Kidney epithelial cell (primary cell): ENCODE measurements around the gene TRIM46. TPM values are rescaled to one million over a fixed set of nuclear protein-coding genes. Genes with fewer than 3 reads are reported as not detected.
A peak's percentile ranks its signal among the peaks of the same experiment; 100 is the strongest.

Source experiments
- DNase-seq: peaks from one replicate; pipeline ENCODE4 v3.0.0-alpha.2; 2010; ENCODE audit warnings: low read depth
- H3K27me3 ChIP-seq: 2 replicates; pipeline ENCODE4 v1.6.0; 2011; ENCODE audit warnings: low read length; ENCODE audit not compliant: control insufficient read depth, insufficient read depth
- H3K36me3 ChIP-seq: 2 replicates; pipeline ENCODE4 v1.5.1; 2011; ENCODE audit warnings: low read length; ENCODE audit not compliant: control insufficient read depth, insufficient read depth
- H3K4me3 ChIP-seq: 2 replicates; pipeline ENCODE4 v1.5.1; 2011; ENCODE audit warnings: low read depth, mild to moderate bottlenecking, control low read depth, low read length
- total RNA-seq: library from RNA; depleted of rRNA; stranded (reverse); fragments of >200 nt; gene quantifications from 2 replicates; pipeline ENCODE4 v1.2.3, GENCODE V29; 2015
- TF ChIP-seq, protein P1 (sequence below): IDR thresholded peaks from 2 replicates; pipeline ENCODE4 v1.5.1; 2011; ENCODE audit warnings: mild to moderate bottlenecking, moderate library complexity, low read length, control low read depth, inconsistent platforms; ENCODE audit not compliant: insufficient read depth, poor library complexity, severe bottlenecking

Gene TRIM46
- total RNA-seq = 7.1 and 9.1 TPM in 2 replicates

DNA sequence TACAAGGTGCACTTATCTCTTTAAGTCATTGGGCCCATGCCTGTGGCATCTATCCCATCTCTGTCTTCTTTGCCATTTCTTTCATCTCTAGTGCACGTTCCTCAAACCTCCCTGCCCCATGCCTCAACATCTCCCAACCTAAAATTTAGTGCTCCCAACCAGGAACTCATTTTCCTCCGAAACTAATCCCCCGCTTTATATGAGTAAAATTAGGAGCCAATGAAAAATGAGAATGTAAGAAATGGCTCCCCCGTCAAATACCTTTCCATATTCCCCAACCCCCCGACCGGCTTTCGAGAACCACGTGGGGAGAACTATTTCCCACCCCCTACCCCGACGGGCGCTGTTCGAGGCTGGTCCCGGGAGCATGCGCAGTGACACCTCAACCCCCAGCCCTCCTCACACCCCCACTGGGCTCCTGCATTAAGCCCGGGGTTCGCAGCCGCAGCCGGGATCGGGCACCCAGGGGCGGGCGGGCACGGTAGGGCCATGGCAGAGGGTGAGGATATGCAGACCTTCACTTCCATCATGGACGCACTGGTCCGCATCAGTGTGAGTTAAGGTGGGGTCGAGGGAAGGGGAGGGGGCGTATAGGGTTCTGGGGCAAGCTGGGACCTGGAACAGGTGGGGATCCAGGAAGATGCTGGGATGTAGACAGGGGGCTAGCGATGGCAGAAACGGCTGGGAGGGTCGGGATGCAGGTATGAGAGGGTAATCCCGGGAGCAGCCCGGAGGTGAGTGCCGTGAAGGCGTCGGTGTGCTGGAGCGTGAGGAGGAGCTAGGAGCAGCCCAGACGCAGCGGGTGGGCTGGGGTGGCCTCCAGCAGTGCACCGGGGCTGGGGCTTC, at the start of gene TRIM46:
Gene TRIM46, plus strand, starts transcription at position 372 of the 846 bp plus-strand sequence. Its CDS starts 118 bp downstream, at position 490.
- TF ChIP-seq, protein P1, sequence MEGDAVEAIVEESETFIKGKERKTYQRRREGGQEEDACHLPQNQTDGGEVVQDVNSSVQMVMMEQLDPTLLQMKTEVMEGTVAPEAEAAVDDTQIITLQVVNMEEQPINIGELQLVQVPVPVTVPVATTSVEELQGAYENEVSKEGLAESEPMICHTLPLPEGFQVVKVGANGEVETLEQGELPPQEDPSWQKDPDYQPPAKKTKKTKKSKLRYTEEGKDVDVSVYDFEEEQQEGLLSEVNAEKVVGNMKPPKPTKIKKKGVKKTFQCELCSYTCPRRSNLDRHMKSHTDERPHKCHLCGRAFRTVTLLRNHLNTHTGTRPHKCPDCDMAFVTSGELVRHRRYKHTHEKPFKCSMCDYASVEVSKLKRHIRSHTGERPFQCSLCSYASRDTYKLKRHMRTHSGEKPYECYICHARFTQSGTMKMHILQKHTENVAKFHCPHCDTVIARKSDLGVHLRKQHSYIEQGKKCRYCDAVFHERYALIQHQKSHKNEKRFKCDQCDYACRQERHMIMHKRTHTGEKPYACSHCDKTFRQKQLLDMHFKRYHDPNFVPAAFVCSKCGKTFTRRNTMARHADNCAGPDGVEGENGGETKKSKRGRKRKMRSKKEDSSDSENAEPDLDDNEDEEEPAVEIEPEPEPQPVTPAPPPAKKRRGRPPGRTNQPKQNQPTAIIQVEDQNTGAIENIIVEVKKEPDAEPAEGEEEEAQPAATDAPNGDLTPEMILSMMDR = no peak
- no peak for DNase-seq
- no peaks in the 10 kb centered on the region for H3K27me3 ChIP-seq
- H3K4me3 ChIP-seq = peak within 1 kb of the TSS; percentile 85
- H3K36me3 ChIP-seq = peaks cover 5% of the 10 kb centered on the region

DNA sequence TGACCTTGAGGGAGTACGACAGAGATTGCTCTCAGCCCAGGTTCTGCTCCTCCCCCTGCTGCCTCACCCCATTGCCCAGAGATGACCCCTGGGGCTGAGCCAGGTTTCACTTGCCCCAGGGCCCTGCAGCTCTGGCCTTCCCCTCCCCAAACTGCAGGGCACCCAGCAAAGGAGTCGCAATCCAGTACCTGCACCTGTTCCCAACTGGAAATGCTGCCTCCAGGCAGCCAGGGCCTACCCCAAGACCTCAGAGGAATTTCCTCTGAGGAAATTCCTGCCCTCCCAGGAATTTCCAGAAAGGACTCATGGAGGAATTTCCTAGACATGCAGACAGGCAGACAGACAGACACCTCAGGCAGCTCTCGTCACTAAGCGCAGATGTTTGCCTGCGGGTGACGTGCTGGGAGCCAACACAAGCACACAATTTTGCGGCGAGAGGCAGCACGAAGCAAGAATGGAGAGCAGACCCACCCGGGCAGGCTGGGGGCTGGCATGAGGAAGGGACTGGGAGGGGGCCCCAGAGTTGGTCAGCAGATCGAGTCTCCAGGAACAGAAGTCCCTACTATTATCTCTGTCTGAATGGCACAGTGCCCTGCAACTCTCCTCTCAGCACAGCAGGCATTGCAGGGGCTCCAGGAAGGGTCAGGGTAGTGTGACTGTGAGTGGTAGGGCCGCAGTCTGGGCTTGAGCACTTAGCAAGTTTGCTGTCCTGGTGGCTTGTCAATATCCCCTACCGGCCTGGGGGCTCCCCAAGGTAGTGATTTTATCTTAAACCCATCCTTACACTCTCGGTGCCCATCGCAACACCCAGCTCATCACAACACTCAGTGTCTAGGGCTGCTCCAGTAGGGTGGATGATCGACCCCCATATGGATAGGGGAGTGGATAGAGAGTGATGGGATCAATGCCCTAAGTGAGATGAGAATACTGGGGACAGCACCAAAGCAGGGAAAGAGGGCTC, 48.9 kb upstream of the TRIM46 start:
- no peak overlapping the region for H3K4me3 ChIP-seq
- TF ChIP-seq, protein P1 = no peak
- H3K27me3 ChIP-seq = no peaks in the 10 kb centered on the region
- no peaks in the 10 kb centered on the region for H3K36me3 ChIP-seq
- no peak for DNase-seq

DNA sequence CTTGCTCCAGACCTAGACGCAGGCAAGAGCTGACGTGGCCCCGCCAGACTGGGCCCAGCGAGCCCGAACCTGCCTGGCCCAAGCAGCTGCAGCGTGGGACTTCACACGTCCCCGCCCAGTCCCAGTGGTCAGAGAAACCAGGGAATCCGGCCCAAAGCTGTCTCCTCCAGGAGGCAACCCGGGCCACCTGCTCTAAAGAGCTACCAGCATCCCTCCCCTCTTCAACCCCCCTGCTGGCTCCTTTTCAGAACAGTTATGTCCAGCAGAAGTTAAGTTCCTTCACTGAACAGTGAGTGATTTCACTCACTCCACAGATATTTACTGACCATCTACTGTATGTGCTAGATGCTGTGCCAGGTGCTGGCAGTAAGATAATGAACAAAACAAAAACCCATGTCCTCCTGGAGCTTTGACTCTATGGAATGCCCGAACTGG, 48.1 kb upstream of the TRIM46 start:
- DNase-seq = no peak
- Histone ChIP-seq H3K27me3 (no peaks in the 10 kb centered on the region), H3K4me3 (no peak overlapping the region), H3K36me3 (no peaks in the 10 kb centered on the region)
- TF ChIP-seq, protein P1 = no peak

GRCh38 chr1:155125946-155126555, 47.6 kb upstream of the TRIM46 start:
- no peaks in the 10 kb centered on the region for H3K27me3 ChIP-seq
- TF ChIP-seq, protein P1 = no peak
- no peak for DNase-seq
- no peaks in the 10 kb centered on the region for H3K36me3 ChIP-seq
- H3K4me3 ChIP-seq = peak overlapping the region; percentile 4

DNA sequence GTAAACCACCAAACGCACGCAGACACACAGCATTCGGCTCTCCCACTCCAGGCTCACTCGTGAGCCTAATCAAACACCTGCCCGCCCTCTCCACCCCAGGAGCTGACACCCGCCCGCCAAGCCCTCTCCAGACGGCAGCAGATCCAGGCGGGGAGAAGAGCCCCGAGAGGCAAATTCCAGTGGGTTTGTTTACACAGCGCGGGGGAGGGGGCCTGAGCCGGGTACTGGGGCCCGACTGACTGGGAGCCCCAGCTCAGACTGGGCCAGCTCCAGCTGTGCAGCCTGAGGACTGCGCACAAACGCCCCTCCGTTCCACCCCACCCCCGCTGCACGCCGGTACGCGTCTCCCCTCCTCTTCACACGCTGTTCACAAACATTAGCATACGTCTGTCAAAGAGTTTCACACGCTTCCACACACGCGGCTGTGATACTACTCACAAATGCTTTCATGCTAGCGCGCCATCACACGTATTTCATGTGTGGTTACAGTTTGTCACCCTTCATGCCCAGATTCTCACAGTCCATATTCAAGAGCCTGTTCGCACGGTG, 47.0 kb upstream of the TRIM46 start:
- H3K36me3 ChIP-seq = no peaks in the 10 kb centered on the region
- H3K27me3 ChIP-seq = no peaks in the 10 kb centered on the region
- peak overlapping the region; percentile 17 for H3K4me3 ChIP-seq
- no peak for DNase-seq
- TF ChIP-seq, protein P1 = no peak
